ENCODE results near the gene TMEM217.

GRCh38 chr6:37302086-37302686 is 44.2 kb upstream of the TMEM217 start:
- TF ChIP-seq CTCF (IDR thresholded peaks at IDR 0.05) (no peak), POLR2AphosphoS5 (IDR thresholded peaks at IDR 0.05; ENCODE audit: insufficient read depth in 1 of 2, low read depth in 1 of 2) (no peak), POLR2A (IDR thresholded peaks at IDR 0.05) (no peak)
